Measurements from ENCODE around the gene UQCR11.
"Not testable (repeated sequence)": the region's sequence is repeated elsewhere in the genome, so short reads cannot be mapped to it uniquely, and the experiment has no call there.

The UQCR11 gene

GRCh38 chr19:1605236-1606137, at the start of gene UQCR11:
Gene UQCR11 (minus strand): TSS chr19:1605462. CDS start chr19:1605409, 53 bp downstream.
- DNase-seq (ENCODE audit: low read depth), result peak; percentile 97

- DNase-seq (ENCODE audit: low read depth), result no peak
Measured at GRCh38 chr19:1654178-1654792, 49.0 kb upstream of the UQCR11 start.

GRCh38 chr19:1653300-1653628, 48.0 kb upstream of the UQCR11 start:
- no peak for DNase-seq (ENCODE audit: low read depth)

- peak; percentile 99 for DNase-seq (ENCODE audit: low read depth)
Measured at GRCh38 chr19:1652471-1653299, 47.4 kb upstream of the UQCR11 start, which contains the start of gene TCF3. Gene TCF3 (minus strand): TSS chr19:1652615. CDS start chr19:1650248, 2,367 bp downstream.

- peak; percentile 52 for DNase-seq (ENCODE audit: low read depth)
Measured at GRCh38 chr19:1651568-1652291, 46.5 kb upstream of the UQCR11 start.

GRCh38 chr19:1650650-1651567, 45.6 kb upstream of the UQCR11 start:
- DNase-seq (ENCODE audit: low read depth), result peak; percentile 42

- DNase-seq (ENCODE audit: low read depth), result no peak
Measured at GRCh38 chr19:1649706-1650649, 44.7 kb upstream of the UQCR11 start.

- no peak for DNase-seq (ENCODE audit: low read depth)
Measured at GRCh38 chr19:1648920-1649541, 43.8 kb upstream of the UQCR11 start.

- DNase-seq (ENCODE audit: low read depth), result no peak
Measured at GRCh38 chr19:1648459-1648849, 43.2 kb upstream of the UQCR11 start.

GRCh38 chr19:1647501-1648458, 42.5 kb upstream of the UQCR11 start:
- no peak for DNase-seq (ENCODE audit: low read depth)

- no peak for DNase-seq (ENCODE audit: low read depth)
Measured at GRCh38 chr19:1646659-1647453, 41.6 kb upstream of the UQCR11 start.

GRCh38 chr19:1646149-1646548, 40.9 kb upstream of the UQCR11 start:
- no peak for DNase-seq (ENCODE audit: low read depth)

- DNase-seq (ENCODE audit: low read depth), result no peak
Measured at GRCh38 chr19:1645299-1645698, 40.0 kb upstream of the UQCR11 start.

GRCh38 chr19:1644070-1644469, 38.8 kb upstream of the UQCR11 start:
- no peak for DNase-seq (ENCODE audit: low read depth)

GRCh38 chr19:1640893-1641448, 35.7 kb upstream of the UQCR11 start:
- DNase-seq (ENCODE audit: low read depth), result not testable (repeated sequence)

GRCh38 chr19:1636325-1637236, 31.3 kb upstream of the UQCR11 start:
- no peak for DNase-seq (ENCODE audit: low read depth)

All from ELR (cell line).